HG03469 (cell line): ENCODE data around the gene TMCO4.
"Not testable (repeated sequence)": the region's sequence is repeated elsewhere in the genome, so short reads cannot be mapped to it uniquely, and the experiment has no call there.

Experiments
- ATAC-seq: cut with Tn5 transposase; IDR thresholded peaks from one replicate; pipeline ENCODE4 v1.9.1; 2021; ENCODE audit warnings: mild to moderate bottlenecking, moderate library complexity, moderate number of reproducible peaks; ENCODE audit not compliant: unreplicated experiment

TMCO4 gene

GRCh38 chr1:19643602-19644394 is 155.9 kb downstream of the TMCO4 start, which contains the start of gene NBL1:
TSS of gene NBL1 (plus strand) at chr1:19644311. CDS start at chr1:19655031, 10,720 bp downstream.
- ATAC-seq = no peak

GRCh38 chr1:19643121-19643520 is 156.6 kb downstream of the TMCO4 start:
- no peak for ATAC-seq

GRCh38 chr1:19640363-19641316 is 159.1 kb downstream of the TMCO4 start:
- no peak for ATAC-seq

DNA sequence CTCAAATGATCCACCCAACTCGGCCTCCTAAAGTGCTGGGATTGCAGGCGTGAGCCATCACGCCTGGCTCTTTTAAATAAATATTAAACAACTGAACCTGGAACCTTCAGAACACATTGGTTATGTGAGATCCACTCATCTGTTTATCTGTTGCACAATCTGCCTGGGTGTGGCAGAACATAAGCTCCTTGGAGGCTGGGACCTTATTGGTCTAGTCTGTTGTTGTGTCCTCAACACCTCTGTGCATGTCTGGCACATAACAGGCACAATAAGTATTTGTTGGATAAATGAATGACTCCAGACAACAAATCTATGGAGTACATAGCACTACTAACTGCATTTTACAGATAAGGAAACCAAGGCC is 159.7 kb downstream of the TMCO4 start:
- no peak for ATAC-seq

GRCh38 chr1:19639228-19639627 is 160.5 kb downstream of the TMCO4 start:
- ATAC-seq = not testable (repeated sequence)

- ATAC-seq = no peak
These were observed 162.1 kb downstream of the TMCO4 start for GRCh38 chr1:19637606-19638005.

- not testable (repeated sequence) for ATAC-seq
These were observed 163.0 kb downstream of the TMCO4 start for GRCh38 chr1:19636749-19637148.

GRCh38 chr1:19636065-19636464 is 163.7 kb downstream of the TMCO4 start:
- no peak for ATAC-seq

DNA sequence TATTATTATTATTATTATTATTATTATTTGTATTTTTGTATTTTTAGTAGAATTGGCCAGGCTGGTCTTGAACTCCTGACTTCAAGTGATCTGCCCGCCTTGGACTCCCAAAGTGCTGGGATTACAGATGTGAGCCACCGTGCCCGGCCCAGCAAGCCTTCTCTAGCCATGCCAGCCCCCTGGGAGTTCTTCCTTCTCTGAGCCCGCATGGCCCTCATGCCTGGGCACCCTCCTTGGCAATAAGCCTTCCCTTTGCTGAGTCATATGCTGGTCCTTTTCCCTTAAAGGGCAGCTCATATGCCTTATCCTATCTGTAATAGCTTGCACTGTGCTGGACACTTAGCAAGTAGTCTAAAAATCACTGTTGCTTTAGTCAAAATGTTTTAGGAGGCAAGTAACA is 164.1 kb downstream of the TMCO4 start:
- ATAC-seq = no peak

GRCh38 chr1:19635064-19635463 is 164.7 kb downstream of the TMCO4 start:
- ATAC-seq = not testable (repeated sequence)

GRCh38 chr1:19633106-19633505 is 166.6 kb downstream of the TMCO4 start:
- no peak for ATAC-seq
